ENCODE results near the gene ANKRD11.

Gene ANKRD11

GRCh38 chr16:89452925-89453324 lies 37.4 kb downstream of the ANKRD11 start:
- no peak for DNase-seq (ENCODE audit: extremely low spot score)
- no peak for TF ChIP-seq CTCF (IDR thresholded peaks at IDR 0.05; ENCODE audit: control extremely low read depth, extremely low read depth, low read depth, missing control alignments)
- ChIA-PET CTCF (interaction anchor here (1.6 kb wide), 1 partner anchor 10 kb away, joined by 3 read pairs; no protein-coding TSS in a partner anchor), POLR2A (no interaction called here)

GRCh38 chr16:89452241-89452640 lies 38.1 kb downstream of the ANKRD11 start:
- ChIA-PET POLR2A (interaction anchor here (1.6 kb wide), 1 partner anchor 33 kb away, joined by 3 read pairs; no protein-coding TSS in a partner anchor), CTCF (interaction anchor here (0.8 to 2.1 kb wide), 4 partner anchors 9 to 37 kb away, joined by 3 to 4 read pairs (median 3); no protein-coding TSS in a partner anchor)
- DNase-seq (ENCODE audit: extremely low spot score) = no peak
- no peak for TF ChIP-seq CTCF (IDR thresholded peaks at IDR 0.05; ENCODE audit: control extremely low read depth, extremely low read depth, low read depth, missing control alignments)

GRCh38 chr16:89450537-89450936 lies 39.8 kb downstream of the ANKRD11 start:
- TF ChIP-seq CTCF (IDR thresholded peaks at IDR 0.05; ENCODE audit: control extremely low read depth, extremely low read depth, low read depth, missing control alignments) = no peak
- CTCF ChIA-PET = interaction anchor here (1.4 to 2.1 kb wide), 3 partner anchors 12 to 38 kb away, joined by 3 to 4 read pairs (median 4); no protein-coding TSS in a partner anchor
- POLR2A ChIA-PET = interaction anchor here (0.7 kb wide), 1 partner anchor 19 kb away, joined by 3 read pairs; no protein-coding TSS in a partner anchor
- DNase-seq (ENCODE audit: extremely low spot score) = no peak

- TF ChIP-seq CTCF (IDR thresholded peaks at IDR 0.05; ENCODE audit: control extremely low read depth, extremely low read depth, low read depth, missing control alignments) = no peak
- DNase-seq (ENCODE audit: extremely low spot score) = no peak
- CTCF ChIA-PET = interaction anchor here (1.4 to 1.5 kb wide), 2 partner anchors 11 to 21 kb away, joined by 3 to 4 read pairs; no protein-coding TSS in a partner anchor
- POLR2A ChIA-PET = interaction anchor here (0.6 kb wide), 1 partner anchor 17 kb away, joined by 4 read pairs; no protein-coding TSS in a partner anchor
Measured at GRCh38 chr16:89449726-89450335, 40.5 kb downstream of the ANKRD11 start.

- no peak for TF ChIP-seq CTCF (IDR thresholded peaks at IDR 0.05; ENCODE audit: control extremely low read depth, extremely low read depth, low read depth, missing control alignments)
- DNase-seq (ENCODE audit: extremely low spot score) = no peak
Measured at GRCh38 chr16:89448656-89449055, 41.7 kb downstream of the ANKRD11 start.

GRCh38 chr16:89446975-89447293 lies 43.4 kb downstream of the ANKRD11 start:
- TF ChIP-seq CTCF (IDR thresholded peaks at IDR 0.05; ENCODE audit: control extremely low read depth, extremely low read depth, low read depth, missing control alignments) = no peak
- ChIA-PET CTCF (interaction anchor here (0.9 to 1.6 kb wide), 3 partner anchors 18 to 206 kb away, joined by 3 read pairs; no protein-coding TSS in a partner anchor), POLR2A (interaction anchor here (0.6 to 1.3 kb wide), 2 partner anchors 12 to 28 kb away, joined by 3 to 4 read pairs; no protein-coding TSS in a partner anchor)
- no peak for DNase-seq (ENCODE audit: extremely low spot score)

More at GRCh38 chr16:89448656-89449055, 41.7 kb downstream of the ANKRD11 start:
- ChIA-PET CTCF (no interaction called here), POLR2A (no interaction called here)
